Left ventricle myocardium superior (tissue), 1 donor: ENCODE measurements around the gene CST2. TPM values are rescaled to one million over a fixed set of nuclear protein-coding genes. Genes with fewer than 3 reads are reported as not detected.
"Not testable (repeated sequence)": the region's sequence is repeated elsewhere in the genome, so short reads cannot be mapped to it uniquely, and the experiment has no call there.

ENCODE experiments used
- ATAC-seq: fragments of 200-7000 bp; cut with Tn5 transposase; one replicate; pipeline ENCODE4 v1.9.1; 2020; ENCODE audit warnings: mild to moderate bottlenecking, moderate library complexity
- DNase-seq: peaks from one replicate; pipeline ENCODE4 v3.0.0-alpha.2; 2020
- intact Hi-C: fragments of 100-400 bp; cut with micrococcal nuclease; formaldehyde crosslinking; loops from one replicate; pipeline ENCODE4 v1.11.0; 2022
- long read RNA-seq: library from polyadenylated mRNA; unstranded; transcript quantifications from one replicate; pipeline ENCODE4 v2.0.0, GENCODE V29; 2021
- total RNA-seq: library from RNA; stranded (reverse); fragmentation: NEBNext Ultra II Directional; extraction: Animal tissue kit (Norgen Biotek cat#: 25700); gene quantifications from one replicate; pipeline ENCODE4 v1.2.1, GENCODE V29; 2021
- donor health status: DM: no; HTN: yes; CAD: no; lungs with severe emphysema.

The CST2 gene, protein sequence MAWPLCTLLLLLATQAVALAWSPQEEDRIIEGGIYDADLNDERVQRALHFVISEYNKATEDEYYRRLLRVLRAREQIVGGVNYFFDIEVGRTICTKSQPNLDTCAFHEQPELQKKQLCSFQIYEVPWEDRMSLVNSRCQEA
- total RNA-seq, result not detected
- long read RNA-seq, result 0 reads

DNA sequence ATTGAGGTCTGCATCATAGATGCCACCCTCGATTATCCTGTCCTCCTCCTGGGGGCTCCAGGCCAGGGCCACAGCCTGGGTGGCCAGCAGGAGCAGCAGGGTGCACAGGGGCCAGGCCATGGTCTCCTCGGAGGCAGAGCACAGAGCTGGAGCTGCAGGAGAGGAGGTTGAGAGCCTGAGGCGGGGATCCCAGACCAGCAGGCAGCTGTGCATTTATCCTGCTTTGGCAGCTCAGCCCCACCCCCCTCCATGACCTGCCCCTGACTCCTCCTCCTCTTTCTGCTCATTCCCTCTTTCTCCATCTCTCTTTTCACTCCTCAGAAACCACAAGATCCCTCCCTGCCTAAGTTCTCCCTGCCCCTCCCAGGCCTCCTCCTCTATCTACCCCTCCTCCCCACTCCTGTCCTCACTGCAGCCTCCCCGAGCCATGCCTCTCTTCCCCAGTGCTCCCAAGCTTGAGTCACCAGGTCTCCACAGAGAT lies at the start of gene CST2:
CST2 (minus strand) TSS at position 189 of the 481 bp plus-strand sequence; CDS start at position 120, 69 bp downstream.
- no peak for DNase-seq
- intact Hi-C loops, result no loop called here
- ATAC-seq, result no peak

DNA sequence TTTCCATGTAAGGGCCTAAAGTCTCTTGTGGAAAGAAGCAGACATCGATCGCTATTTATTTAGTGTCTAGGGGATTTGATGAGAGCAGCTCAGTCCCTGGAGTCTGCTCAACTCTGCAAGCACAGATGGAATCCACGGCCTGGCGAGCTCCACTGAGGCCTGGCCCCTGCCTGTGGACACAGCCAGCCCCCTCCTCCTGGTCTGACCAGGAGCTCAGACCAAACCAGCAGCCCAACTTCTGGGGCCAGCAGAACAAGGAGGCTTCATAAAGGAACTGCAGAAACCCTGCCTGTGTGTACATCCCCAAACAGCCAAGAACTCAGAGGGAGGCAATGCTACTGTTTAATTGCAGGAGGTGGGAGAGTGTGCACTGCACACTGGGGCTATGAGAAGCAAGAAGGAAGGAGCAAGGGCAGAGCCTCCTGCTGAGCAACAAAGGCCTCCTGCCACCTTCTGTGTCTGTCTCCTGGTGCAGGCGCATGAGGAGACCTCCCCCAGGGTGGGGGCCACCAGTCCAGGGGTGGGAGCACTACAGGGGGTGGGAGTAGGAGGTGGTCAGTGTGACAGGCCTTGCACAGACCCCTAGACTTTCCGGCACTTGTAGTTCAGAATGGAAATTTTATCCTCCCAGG lies 49.2 kb upstream of the CST2 start:
- intact Hi-C loops, result no loop called here
- ATAC-seq (no peak), DNase-seq (no peak)

- intact Hi-C loops, result no loop called here
- DNase-seq (no peak), ATAC-seq (no peak)
These were observed 48.2 kb upstream of the CST2 start for GRCh38 chr20:23874747-23875146.

DNA sequence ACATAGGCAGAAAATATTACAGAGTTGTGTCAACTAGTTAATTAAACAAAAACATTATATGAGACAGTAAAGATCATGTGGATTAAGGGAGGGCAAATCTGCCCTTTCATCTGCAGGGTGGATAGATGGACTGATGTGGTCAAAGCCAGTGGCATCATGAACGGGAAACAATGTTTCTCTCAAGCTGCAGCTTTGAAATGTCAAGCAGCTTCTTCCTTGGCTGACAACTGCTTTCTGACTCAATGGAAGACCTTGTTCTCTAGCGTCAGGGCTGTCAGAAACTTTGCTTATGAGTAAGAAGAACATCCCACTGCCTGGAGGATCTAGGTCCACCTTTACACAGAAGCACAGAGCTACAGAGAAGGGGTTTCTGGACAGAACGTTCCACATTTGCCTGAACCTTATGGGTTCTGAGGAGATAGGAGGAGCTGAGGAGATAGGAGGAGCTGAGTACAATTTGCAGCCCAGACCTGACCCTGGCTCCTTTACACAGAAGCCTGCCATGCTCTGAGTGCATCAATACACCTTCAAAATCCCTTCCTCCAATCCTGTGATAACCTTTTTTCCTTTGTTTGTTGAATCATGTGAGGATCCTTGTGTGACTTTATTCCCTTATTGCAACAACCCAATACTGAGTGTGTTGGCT lies 47.0 kb upstream of the CST2 start:
- DNase-seq, result no peak
- ATAC-seq, result no peak
- intact Hi-C loops, result no loop called here

DNA sequence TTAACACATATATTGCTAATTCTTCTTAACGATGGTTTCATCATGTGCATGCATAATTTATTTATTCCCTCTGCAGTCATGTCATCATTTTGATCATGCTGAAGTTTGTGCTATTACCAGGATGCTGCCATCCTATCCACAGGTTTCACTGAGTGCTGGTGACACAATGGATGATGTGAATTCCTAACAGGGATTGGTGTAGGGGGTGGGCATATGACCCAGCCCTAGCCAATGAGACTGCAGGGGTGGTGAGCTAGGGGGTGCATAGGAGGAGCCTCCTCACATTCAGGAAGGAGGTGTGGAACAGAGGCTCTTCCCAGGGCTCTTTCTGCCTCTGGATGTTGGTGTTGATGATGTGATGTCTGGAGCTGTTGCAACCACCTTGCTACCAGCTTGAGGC lies 45.5 kb upstream of the CST2 start:
- ATAC-seq (no peak), DNase-seq (no peak)
- intact Hi-C loops, result no loop called here

- DNase-seq (no peak), ATAC-seq (no peak)
- intact Hi-C loops, result no loop called here
These were observed 43.9 kb upstream of the CST2 start for GRCh38 chr20:23870461-23870860.

GRCh38 chr20:23869520-23869919 lies 43.0 kb upstream of the CST2 start:
- no peak for ATAC-seq
- no peak for DNase-seq
- intact Hi-C loops, result no loop called here

DNA sequence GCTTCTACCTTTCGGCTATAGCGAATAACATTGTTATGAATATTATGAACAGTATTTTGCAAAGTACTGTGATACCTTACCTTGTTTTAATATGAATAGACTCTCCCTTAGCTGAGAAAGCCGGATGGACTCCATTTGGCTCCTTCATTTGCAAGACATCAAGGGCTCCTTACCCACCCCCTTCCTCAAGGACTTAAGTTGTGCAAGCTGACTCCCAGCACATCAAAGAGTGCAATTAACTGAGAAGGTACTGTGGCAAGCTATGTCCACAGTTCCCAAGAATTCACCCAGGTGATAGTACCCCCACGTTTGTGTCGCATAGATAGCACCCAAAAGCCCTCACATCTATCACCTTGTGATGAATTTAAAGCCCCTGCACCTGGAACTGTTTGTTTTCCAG lies 41.8 kb upstream of the CST2 start:
- intact Hi-C loops, result no loop called here
- DNase-seq (no peak), ATAC-seq (no peak)

- intact Hi-C loops, result no loop called here
- DNase-seq (no peak), ATAC-seq (no peak)
These were observed 40.7 kb upstream of the CST2 start for GRCh38 chr20:23867152-23867776.

- intact Hi-C loops, DNase-seq, ATAC-seq: not testable (repeated sequence)
These were observed 34.2 kb upstream of the CST2 start for GRCh38 chr20:23860771-23861170.

GRCh38 chr20:23857962-23858595 lies 31.6 kb upstream of the CST2 start:
- no peak for ATAC-seq
- no peak for DNase-seq
- intact Hi-C loops, result no loop called here

- DNase-seq (no peak), ATAC-seq (no peak)
- intact Hi-C loops, result no loop called here
These were observed 30.2 kb upstream of the CST2 start for GRCh38 chr20:23856736-23857135.

DNA sequence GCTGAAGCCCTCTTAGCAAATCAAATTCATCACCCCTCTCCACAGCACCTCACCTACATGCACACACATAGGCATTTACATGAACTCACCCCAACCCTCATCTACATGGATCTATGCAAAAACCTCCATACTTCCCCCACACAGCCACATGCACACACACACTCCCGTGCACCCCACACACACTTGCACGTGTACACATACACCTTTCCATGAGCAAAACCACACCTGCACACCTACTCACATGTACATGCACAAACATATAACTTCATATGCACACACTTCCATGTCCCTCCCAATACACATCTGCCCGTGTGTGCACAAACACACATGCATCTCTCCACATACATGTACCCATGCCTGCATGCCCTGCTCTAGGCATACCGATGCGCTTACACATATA lies 29.7 kb upstream of the CST2 start:
- intact Hi-C loops, result no loop called here

GRCh38 chr20:23841693-23842092 lies 15.2 kb upstream of the CST2 start:
- no peak for ATAC-seq
- no peak for DNase-seq
- intact Hi-C loops, result no loop called here

More for the DNA sequence above, 29.7 kb upstream of the CST2 start:
- no peak for DNase-seq
- ATAC-seq, result no peak

GRCh38 chr20:23835716-23836115 lies 9.2 kb upstream of the CST2 start:
- intact Hi-C loops, result no loop called here
- no peak for DNase-seq

GRCh38 chr20:23832775-23833513 lies 6.4 kb upstream of the CST2 start:
- intact Hi-C loops, result no loop called here
- DNase-seq (no peak), ATAC-seq (no peak)

More at GRCh38 chr20:23835716-23836115, 9.2 kb upstream of the CST2 start:
- ATAC-seq, result no peak

DNA sequence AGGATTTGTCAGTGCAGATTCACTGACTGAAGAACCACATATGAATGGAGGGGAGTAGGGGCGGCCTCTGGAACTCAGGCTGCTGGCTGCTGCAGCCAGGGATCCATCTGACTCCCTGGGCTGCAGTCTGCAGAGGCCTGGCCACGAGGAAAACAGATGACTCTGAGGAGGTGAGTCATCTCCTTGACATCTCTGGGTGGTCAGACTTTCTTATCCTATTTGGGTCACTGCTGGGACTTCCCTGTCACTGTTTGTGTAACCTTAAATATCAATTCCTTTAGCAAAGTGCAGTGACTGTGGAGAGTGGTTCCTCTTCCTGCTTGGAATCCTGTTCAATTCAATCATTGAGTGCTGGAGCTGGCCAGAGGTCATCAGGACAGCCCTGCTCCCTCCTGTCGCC lies 5.4 kb upstream of the CST2 start:
- ATAC-seq, DNase-seq, intact Hi-C loops: not testable (repeated sequence)

DNA sequence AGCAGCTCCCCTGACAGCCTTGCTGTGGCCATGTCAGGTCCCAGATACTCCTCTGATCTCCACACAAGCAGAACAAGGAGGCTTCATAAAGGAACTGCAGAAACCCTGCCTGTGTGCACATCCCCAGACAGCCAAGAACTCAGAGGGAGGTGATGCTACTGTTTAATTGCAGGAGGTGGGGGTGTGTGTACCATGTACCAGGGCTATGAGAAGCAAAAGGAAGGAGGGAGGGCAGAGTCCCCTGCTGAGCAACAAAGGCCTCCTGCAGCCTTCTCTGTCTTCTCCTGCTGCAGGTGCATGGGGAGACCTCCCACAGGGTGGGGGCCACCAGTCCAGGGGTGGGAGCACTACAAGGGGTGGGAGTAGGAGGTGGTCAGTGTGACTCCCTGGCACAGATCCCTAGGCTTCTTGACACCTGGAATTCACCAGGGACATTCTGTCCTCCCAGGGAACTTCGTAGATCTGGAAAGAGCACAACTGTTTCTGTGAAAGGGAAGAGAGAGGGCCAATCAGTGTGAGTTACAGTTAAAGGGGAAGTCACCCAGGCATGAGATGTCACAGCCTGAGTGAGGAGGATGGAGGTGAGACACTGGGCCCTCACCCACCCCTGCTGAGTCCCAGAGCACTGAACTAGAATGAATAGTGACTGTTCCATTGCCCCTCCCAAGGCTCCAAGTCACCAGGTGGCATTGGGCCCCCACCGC lies 2.8 kb downstream of the CST2 start:
- ATAC-seq, result no peak
- intact Hi-C loops, result no loop called here
- no peak for DNase-seq
